Small intestine (tissue), 7 donors: ENCODE results near the gene XYLT2. TPM values are rescaled to one million over a fixed set of nuclear protein-coding genes. Genes with fewer than 3 reads are reported as not detected.

Source experiments
- DNase-seq, 2 donors: peaks; one replicate each; pipeline versions ENCODE4 v3.0.0 to v3.0.0-alpha.2; 2013
- FAIRE-seq: peaks from 2 replicates; lab custom pipeline; 2012; peaks lifted over from hg19 to GRCh38; lab: Jason Lieb, UNC
- H3K27ac ChIP-seq, 3 donors: one replicate each; pipeline ENCODE4 v1.5.1; 2013; ENCODE audit warnings: low read length in 2 of 3, mild to moderate bottlenecking in 2 of 3, control low read depth in 1 of 3, inconsistent platforms in 1 of 3, low read depth in 1 of 3, moderate library complexity in 1 of 3
- H3K27me3 ChIP-seq, 3 donors: one replicate each; pipeline ENCODE4 v1.6.1; 2013; ENCODE audit warnings: low read length in 3 of 3, inconsistent platforms in 1 of 3; ENCODE audit not compliant: control insufficient read depth in 3 of 3, insufficient read depth in 3 of 3
- H3K36me3 ChIP-seq, 3 donors: one replicate each; pipeline ENCODE4 v1.6.1; 2013; ENCODE audit warnings: low read length in 3 of 3, inconsistent platforms in 1 of 3, low read depth in 1 of 3, mild to moderate bottlenecking in 1 of 3, moderate library complexity in 1 of 3; ENCODE audit not compliant: control insufficient read depth in 3 of 3, insufficient read depth in 2 of 3
- H3K4me1 ChIP-seq, 3 donors: one replicate each; pipeline ENCODE4 v1.6.1; 2013; ENCODE audit warnings: low read length in 2 of 3, inconsistent platforms in 1 of 3, low read depth in 1 of 3, mild to moderate bottlenecking in 1 of 3, moderate library complexity in 1 of 3; ENCODE audit not compliant: control insufficient read depth in 3 of 3, insufficient read depth in 2 of 3
- H3K4me3 ChIP-seq, 3 donors: one replicate each; pipeline ENCODE4 v1.5.1; 2013; ENCODE audit warnings: low read length in 3 of 3, control low read depth in 1 of 3, inconsistent platforms in 1 of 3, low read depth in 1 of 3, mild to moderate bottlenecking in 1 of 3, moderate library complexity in 1 of 3
- H3K9me3 ChIP-seq, 2 donors: one replicate each; pipeline ENCODE4 v1.6.1; 2013; ENCODE audit warnings: low read depth in 1 of 2, low read length in 1 of 2; ENCODE audit not compliant: control insufficient read depth in 2 of 2, insufficient read depth in 1 of 2
- WGBS, 3 donors: extraction: QIAGEN DNeasy Blood & Tissue Kit; methylation state at CpG; one replicate each; pipeline ENCODE4 v1.1.7; 2013; 5-methylcytosine and 5-hydroxymethylcytosine counted together
- polyA plus RNA-seq, 4 donors: library from polyadenylated mRNA; stranded (reverse) in 3 of 4; unstranded in 1 of 4; fragments of 200-250 nt in 3 of 4; fragments of 120-200 nt in 1 of 4; gene quantifications; one replicate each; pipeline versions ENCODE4 v1.2.1 to v1.2.3, GENCODE V29; 2013
- donor health status: healthy with polysubstance abuse.
- donor health status: control.
- donor health status: control.
- donor health status: Bipolar disorder and iron deficiency.
- donor health status: healthy.

The XYLT2 gene
- polyA plus RNA-seq, 4 donors: 3.8 to 18.2 (median 6.7) TPM

DNA sequence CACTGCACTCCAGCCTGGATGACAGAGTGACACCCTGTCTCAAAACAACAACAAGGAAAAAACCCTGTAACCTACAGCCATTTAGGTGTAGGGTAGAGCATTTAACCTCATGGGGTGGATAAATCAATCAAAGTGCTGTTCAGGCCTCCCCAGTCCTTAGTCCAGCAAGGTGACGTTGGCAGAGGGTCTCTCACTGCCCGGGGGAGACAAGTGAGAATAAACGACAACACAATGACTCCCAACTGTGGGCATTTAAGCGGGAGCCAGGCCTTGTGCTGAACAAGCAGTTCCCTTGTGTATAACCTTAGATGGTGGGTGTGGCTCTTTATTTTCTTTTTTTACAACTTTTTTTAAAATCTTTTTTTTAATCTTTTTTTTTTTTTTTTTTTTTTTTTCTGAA lies 42.3 kb upstream of the XYLT2 start:
- 78 to 88% (median 87%) methylated on average over 4 of the region's 4 CpGs for WGBS, 3 donors
- DNase-seq (no peak), FAIRE-seq (no peak)
- Histone ChIP-seq H3K36me3 (no peaks in the 10 kb centered on the region), H3K27ac (no peak overlapping the region), H3K27me3 (no peaks in the 10 kb centered on the region), H3K4me3 (no peak overlapping the region), H3K4me1 (peaks cover 0 to 2% (median 0%) of the 10 kb centered on the region in 3 donors), H3K9me3 (peaks cover 0 to 5% of the 10 kb centered on the region in 2 donors)

- Histone ChIP-seq H3K4me1 (peaks cover 0 to 2% (median 0%) of the 10 kb centered on the region in 3 donors), H3K36me3 (no peaks in the 10 kb centered on the region), H3K27me3 (no peaks in the 10 kb centered on the region), H3K9me3 (peaks cover 0 to 5% of the 10 kb centered on the region in 2 donors), H3K27ac (peak overlapping the region in 1 of 3 donors; percentile 68), H3K4me3 (no peak overlapping the region)
- no peak for FAIRE-seq
- WGBS, 3 donors: 50 to 66% (median 58%) methylated on average over 7 of the region's 7 CpGs
- DNase-seq: no peak
Measured at GRCh38 chr17:50304781-50305404, 41.0 kb upstream of the XYLT2 start.

DNA sequence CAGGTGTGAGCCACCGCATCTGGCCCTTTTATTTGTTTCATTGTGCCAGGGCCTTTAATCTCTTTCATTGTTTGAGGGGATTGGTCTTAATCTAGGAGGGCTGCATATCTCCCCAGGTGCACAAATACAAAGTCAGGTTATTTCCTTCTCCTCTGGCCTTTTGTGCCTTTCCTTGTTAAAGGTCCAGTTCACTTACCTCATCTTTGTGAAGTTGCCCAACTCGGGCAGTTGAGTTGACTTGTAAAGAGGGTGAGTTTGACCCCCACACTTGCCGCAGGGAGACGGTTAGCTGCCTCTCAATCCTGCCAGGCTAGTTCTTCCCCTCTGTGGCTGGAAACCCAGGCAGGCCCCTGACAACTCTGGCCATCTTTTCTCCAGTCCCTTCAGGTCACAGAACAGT lies 38.3 kb upstream of the XYLT2 start:
- Histone ChIP-seq H3K4me3 (no peak overlapping the region), H3K9me3 (peaks cover 0 to 5% of the 10 kb centered on the region in 2 donors), H3K27me3 (peaks cover 0 to 2% (median 0%) of the 10 kb centered on the region in 3 donors), H3K27ac (no peak overlapping the region), H3K36me3 (no peaks in the 10 kb centered on the region), H3K4me1 (peaks cover 0 to 2% (median 0%) of the 10 kb centered on the region in 3 donors)
- DNase-seq: no peak
- WGBS, 3 donors: 74 to 90% (median 88%) methylated on average over 4 of the region's 4 CpGs
- no peak for FAIRE-seq

- no peak overlapping the region for H3K4me3 ChIP-seq
- DNase-seq (no peak), FAIRE-seq (no peak)
- no peaks in the 10 kb centered on the region for H3K36me3 ChIP-seq
- H3K27ac ChIP-seq: no peak overlapping the region
- H3K4me1 ChIP-seq: peaks cover 0 to 2% (median 0%) of the 10 kb centered on the region in 3 donors
- 90 to 94% (median 91%) methylated on average over 4 of the region's 4 CpGs for WGBS, 3 donors
- H3K9me3 ChIP-seq: peaks cover 0 to 5% of the 10 kb centered on the region in 2 donors
- peaks cover 0 to 2% (median 0%) of the 10 kb centered on the region in 3 donors for H3K27me3 ChIP-seq
Measured at GRCh38 chr17:50308666-50309065, 37.3 kb upstream of the XYLT2 start.

DNA sequence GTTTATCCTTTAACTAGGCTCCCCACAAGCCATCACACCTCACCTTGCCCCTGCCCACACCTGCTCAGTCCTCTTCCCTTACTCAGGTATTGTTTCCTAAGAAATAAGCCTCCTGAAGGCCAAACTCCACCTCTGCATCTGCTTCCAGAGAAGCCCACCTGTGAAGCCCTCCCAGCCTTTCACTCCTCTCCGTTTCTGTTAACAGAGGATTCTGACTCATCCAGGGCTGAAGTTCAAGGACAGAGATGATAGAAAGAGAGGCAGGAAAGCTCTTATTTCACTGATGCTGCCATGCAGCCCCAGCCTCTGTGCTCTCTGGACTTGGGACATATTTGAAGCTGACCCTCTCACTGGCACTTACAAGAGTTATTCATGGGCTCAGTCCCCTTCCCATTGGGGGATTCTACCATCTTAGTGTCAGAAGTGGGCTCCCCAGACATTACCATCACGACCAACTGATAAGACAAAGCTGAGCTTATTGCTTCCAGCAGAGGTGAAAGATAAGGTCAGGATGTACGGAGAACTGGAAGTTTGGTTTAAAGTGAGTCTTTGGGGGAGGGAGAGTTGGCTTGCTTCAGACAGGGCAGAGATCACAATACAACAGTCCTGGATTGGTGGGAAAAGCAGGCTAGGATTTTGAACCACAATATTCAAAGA lies 35.3 kb upstream of the XYLT2 start:
- H3K9me3 ChIP-seq: peaks cover 0 to 5% of the 10 kb centered on the region in 2 donors
- H3K36me3 ChIP-seq: no peaks in the 10 kb centered on the region
- no peaks in the 10 kb centered on the region for H3K4me1 ChIP-seq
- H3K4me3 ChIP-seq: no peak overlapping the region
- H3K27me3 ChIP-seq: peaks cover 0 to 2% (median 0%) of the 10 kb centered on the region in 3 donors
- no peak overlapping the region for H3K27ac ChIP-seq
- FAIRE-seq (no peak), DNase-seq (no peak)
- 18 to 34% (median 24%) methylated on average over 3 of the region's 3 CpGs for WGBS, 3 donors

DNA sequence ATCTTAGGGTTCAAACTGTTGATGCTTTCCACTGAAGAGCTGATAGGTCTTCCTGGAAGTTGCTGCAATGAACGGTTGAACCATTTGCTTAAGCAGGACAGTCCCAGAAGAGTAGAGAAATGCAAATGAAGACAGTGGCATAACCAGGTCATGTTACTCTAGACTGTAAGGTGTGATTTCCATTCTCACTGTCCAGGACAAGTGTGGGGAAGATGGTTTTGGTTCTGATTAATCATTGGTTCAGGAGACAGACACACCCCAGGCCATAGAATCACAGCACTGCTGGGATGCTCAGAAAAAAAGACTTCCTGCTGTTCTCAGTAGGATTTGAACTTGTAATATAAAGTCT lies 34.8 kb upstream of the XYLT2 start:
- no peak overlapping the region for H3K4me3 ChIP-seq
- H3K4me1 ChIP-seq: no peaks in the 10 kb centered on the region
- WGBS, 3 donors: 6 to 45% (median 41%) methylated on average over 1 of the region's 1 CpG
- peaks cover 0 to 5% of the 10 kb centered on the region in 2 donors for H3K9me3 ChIP-seq
- peaks cover 0 to 2% (median 0%) of the 10 kb centered on the region in 3 donors for H3K27me3 ChIP-seq
- H3K36me3 ChIP-seq: no peaks in the 10 kb centered on the region
- no peak overlapping the region for H3K27ac ChIP-seq
- no peak for FAIRE-seq
- no peak for DNase-seq

- H3K36me3 ChIP-seq: no peaks in the 10 kb centered on the region
- H3K4me1 ChIP-seq: no peaks in the 10 kb centered on the region
- peaks cover 0 to 5% of the 10 kb centered on the region in 2 donors for H3K9me3 ChIP-seq
- no peak for FAIRE-seq
- H3K27ac ChIP-seq: no peak overlapping the region
- DNase-seq: no peak
- peaks cover 0 to 2% (median 0%) of the 10 kb centered on the region in 3 donors for H3K27me3 ChIP-seq
- H3K4me3 ChIP-seq: no peak overlapping the region
- 61 to 75% (median 73%) methylated on average over 4 of the region's 4 CpGs for WGBS, 3 donors
Measured at GRCh38 chr17:50311483-50311882, 34.4 kb upstream of the XYLT2 start.

DNA sequence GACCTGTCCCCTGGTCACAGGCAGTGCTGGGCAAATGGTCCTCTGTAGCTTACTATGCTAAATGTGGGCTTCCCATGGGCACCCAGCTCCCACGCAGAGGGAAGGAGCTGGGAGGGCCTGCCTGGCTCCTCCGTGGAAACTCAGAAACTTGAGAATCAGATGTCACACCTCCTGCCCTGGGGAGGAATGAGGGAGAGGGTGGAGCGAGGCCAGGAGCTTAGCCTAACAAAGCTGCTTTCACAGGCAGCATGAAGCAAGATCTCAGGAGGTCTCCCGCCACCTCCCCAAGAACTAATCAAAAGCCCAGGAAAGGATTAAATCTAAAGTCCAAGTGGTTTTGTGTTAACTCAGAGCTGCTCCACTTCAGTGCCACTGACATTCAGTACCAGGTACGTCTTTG lies 33.6 kb upstream of the XYLT2 start:
- DNase-seq (no peak), FAIRE-seq (no peak)
- WGBS, 3 donors: 64 to 66% (median 65%) methylated on average over 5 of the region's 5 CpGs
- H3K27me3 ChIP-seq: peaks cover 0 to 2% (median 0%) of the 10 kb centered on the region in 3 donors
- H3K9me3 ChIP-seq: peaks cover 0 to 5% of the 10 kb centered on the region in 2 donors
- H3K4me3 ChIP-seq: no peak overlapping the region
- no peaks in the 10 kb centered on the region for H3K36me3 ChIP-seq
- no peak overlapping the region for H3K27ac ChIP-seq
- H3K4me1 ChIP-seq: no peaks in the 10 kb centered on the region
